Memory B cell (primary cell): ENCODE results near the gene EFCAB14.

ENCODE experiments used
- ATAC-seq: fragments of 150-1000 bp; cut with Tn5 transposase; 2 replicates; pipeline ENCODE4 v1.10.0; 2021; ENCODE audit warnings: low read depth, mild to moderate bottlenecking, moderate library complexity
- DNase-seq, 2 donors: peaks; one replicate each; pipeline ENCODE4 v3.0.0; 2022; ENCODE audit warnings: low spot score in 2 of 2
- H3K27ac Mint-ChIP-seq: one replicate; pipeline ENCODE4 v1.8.0; 2022; ENCODE audit warnings: mild to moderate bottlenecking, moderate library complexity, mixed read lengths
- H3K27me3 Mint-ChIP-seq: one replicate; pipeline ENCODE4 v1.8.0; 2022; ENCODE audit warnings: mixed read lengths
- H3K36me3 Mint-ChIP-seq: one replicate; pipeline ENCODE4 v1.8.0; 2022; ENCODE audit warnings: mild to moderate bottlenecking, mixed read lengths
- H3K4me1 Mint-ChIP-seq: one replicate; pipeline ENCODE4 v1.8.0; 2022; ENCODE audit warnings: mixed read lengths
- H3K4me3 Mint-ChIP-seq: one replicate; pipeline ENCODE4 v1.8.0; 2022; ENCODE audit warnings: mild to moderate bottlenecking, moderate library complexity, mixed read lengths
- H3K9me3 Mint-ChIP-seq: one replicate; pipeline ENCODE4 v1.8.0; 2022; ENCODE audit warnings: mixed read lengths

The EFCAB14 gene

GRCh38 chr1:46647611-46648010 is 71.3 kb downstream of the EFCAB14 start:
- no peaks in the 10 kb centered on the region for H3K4me1 Mint-ChIP-seq

GRCh38 chr1:46646844-46647243 is 72.1 kb downstream of the EFCAB14 start:
- ATAC-seq (no peak), DNase-seq (no peak)
- H3K4me3 Mint-ChIP-seq = no peak overlapping the region
- no peaks in the 10 kb centered on the region for H3K4me1 Mint-ChIP-seq
- H3K27ac Mint-ChIP-seq = no peak overlapping the region
- H3K36me3 Mint-ChIP-seq = peaks cover 28% of the 10 kb centered on the region
- H3K9me3 Mint-ChIP-seq = peaks cover 4% of the 10 kb centered on the region
- H3K27me3 Mint-ChIP-seq = no peaks in the 10 kb centered on the region

More at GRCh38 chr1:46647611-46648010, 71.3 kb downstream of the EFCAB14 start:
- no peak for DNase-seq
- H3K9me3 Mint-ChIP-seq = peaks cover 4% of the 10 kb centered on the region
- ATAC-seq = no peak
- H3K4me3 Mint-ChIP-seq = no peak overlapping the region
- H3K36me3 Mint-ChIP-seq = peaks cover 27% of the 10 kb centered on the region
- H3K27ac Mint-ChIP-seq = no peak overlapping the region
- no peaks in the 10 kb centered on the region for H3K27me3 Mint-ChIP-seq

GRCh38 chr1:46646331-46646730 is 72.6 kb downstream of the EFCAB14 start:
- Mint-ChIP-seq H3K4me3 (no peak overlapping the region), H3K36me3 (peaks cover 32% of the 10 kb centered on the region), H3K27ac (no peak overlapping the region), H3K27me3 (no peaks in the 10 kb centered on the region), H3K4me1 (no peaks in the 10 kb centered on the region), H3K9me3 (peaks cover 4% of the 10 kb centered on the region)
- no peak for DNase-seq
- ATAC-seq = no peak

- ATAC-seq = no peak
- H3K36me3 Mint-ChIP-seq = peaks cover 32% of the 10 kb centered on the region
- no peak overlapping the region for H3K27ac Mint-ChIP-seq
Observed at GRCh38 chr1:46645815-46646214, 73.1 kb downstream of the EFCAB14 start.

GRCh38 chr1:46643368-46643775 is 75.5 kb downstream of the EFCAB14 start:
- no peak overlapping the region for H3K27ac Mint-ChIP-seq
- peaks cover 27% of the 10 kb centered on the region for H3K36me3 Mint-ChIP-seq
- no peaks in the 10 kb centered on the region for H3K27me3 Mint-ChIP-seq
- H3K9me3 Mint-ChIP-seq = no peaks in the 10 kb centered on the region
- ATAC-seq (no peak), DNase-seq (no peak)
- no peak overlapping the region for H3K4me3 Mint-ChIP-seq
- no peaks in the 10 kb centered on the region for H3K4me1 Mint-ChIP-seq

More at GRCh38 chr1:46645815-46646214, 73.1 kb downstream of the EFCAB14 start:
- Mint-ChIP-seq H3K27me3 (no peaks in the 10 kb centered on the region), H3K4me3 (no peak overlapping the region), H3K4me1 (no peaks in the 10 kb centered on the region), H3K9me3 (peaks cover 4% of the 10 kb centered on the region)
- no peak for DNase-seq

- no peaks in the 10 kb centered on the region for H3K9me3 Mint-ChIP-seq
- no peaks in the 10 kb centered on the region for H3K4me1 Mint-ChIP-seq
- H3K4me3 Mint-ChIP-seq = no peak overlapping the region
- no peak overlapping the region for H3K27ac Mint-ChIP-seq
- H3K36me3 Mint-ChIP-seq = peaks cover 23% of the 10 kb centered on the region
- H3K27me3 Mint-ChIP-seq = no peaks in the 10 kb centered on the region
- ATAC-seq = no peak
- no peak for DNase-seq
Observed at GRCh38 chr1:46642115-46642680, 76.7 kb downstream of the EFCAB14 start.

GRCh38 chr1:46639547-46639946 is 79.4 kb downstream of the EFCAB14 start:
- DNase-seq = no peak
- no peaks in the 10 kb centered on the region for H3K4me1 Mint-ChIP-seq
- H3K4me3 Mint-ChIP-seq = no peak overlapping the region
- no peaks in the 10 kb centered on the region for H3K9me3 Mint-ChIP-seq
- ATAC-seq = no peak
- no peak overlapping the region for H3K27ac Mint-ChIP-seq
- H3K27me3 Mint-ChIP-seq = no peaks in the 10 kb centered on the region
- H3K36me3 Mint-ChIP-seq = peaks cover 27% of the 10 kb centered on the region

- ATAC-seq (no peak), DNase-seq (no peak)
- Mint-ChIP-seq H3K9me3 (no peaks in the 10 kb centered on the region), H3K27me3 (no peaks in the 10 kb centered on the region), H3K36me3 (peaks cover 32% of the 10 kb centered on the region), H3K4me1 (no peaks in the 10 kb centered on the region), H3K4me3 (no peak overlapping the region), H3K27ac (no peak overlapping the region)
Observed at GRCh38 chr1:46638921-46639320, 80.0 kb downstream of the EFCAB14 start.

GRCh38 chr1:46637444-46638083 is 81.3 kb downstream of the EFCAB14 start:
- no peaks in the 10 kb centered on the region for H3K27me3 Mint-ChIP-seq
- H3K36me3 Mint-ChIP-seq = peaks cover 33% of the 10 kb centered on the region
- no peaks in the 10 kb centered on the region for H3K4me1 Mint-ChIP-seq
- ATAC-seq (no peak), DNase-seq (no peak)
- H3K27ac Mint-ChIP-seq = no peak overlapping the region
- H3K4me3 Mint-ChIP-seq = no peak overlapping the region
- H3K9me3 Mint-ChIP-seq = no peaks in the 10 kb centered on the region

- ATAC-seq (no peak), DNase-seq (no peak)
- Mint-ChIP-seq H3K4me1 (no peaks in the 10 kb centered on the region), H3K27ac (no peak overlapping the region), H3K4me3 (no peak overlapping the region), H3K27me3 (no peaks in the 10 kb centered on the region), H3K36me3 (peaks cover 31% of the 10 kb centered on the region), H3K9me3 (no peaks in the 10 kb centered on the region)
Observed at GRCh38 chr1:46635205-46635604, 83.7 kb downstream of the EFCAB14 start.

GRCh38 chr1:46630719-46631118 is 88.2 kb downstream of the EFCAB14 start:
- DNase-seq = no peak
- Mint-ChIP-seq H3K4me3 (no peak overlapping the region), H3K27me3 (no peaks in the 10 kb centered on the region), H3K4me1 (no peaks in the 10 kb centered on the region), H3K27ac (no peak overlapping the region), H3K9me3 (no peaks in the 10 kb centered on the region), H3K36me3 (peaks cover 22% of the 10 kb centered on the region)
- ATAC-seq = no peak
